Stomach (tissue), 9 donors: ENCODE results near the gene HERPUD1. TPM values are rescaled to one million over a fixed set of nuclear protein-coding genes. Genes with fewer than 3 reads are reported as not detected.

ENCODE experiments used
- DNase-seq, 2 donors: peaks; one replicate each; pipeline versions ENCODE4 v3.0.0 to v3.0.0-alpha.2; 2013 to 2019
- H3K27ac ChIP-seq, 5 donors: fragments of 200-600 bp in 4 of 5; sonication (generic) in 4 of 5; one replicate each; pipeline ENCODE4 v1.5.1; 2013 to 2019; ENCODE audit warnings: mild to moderate bottlenecking in 1 of 5, moderate library complexity in 1 of 5
- H3K27me3 ChIP-seq, 3 donors: fragments of 200-600 bp; sonication (generic); one replicate each; pipeline ENCODE4 v1.5.1; 2017 to 2019; ENCODE audit warnings: mixed run types in 1 of 3
- H3K36me3 ChIP-seq, 4 donors: fragments of 200-600 bp; sonication (generic); 1 replicate in 3 of 4; 2 replicates in 1 of 4; pipeline ENCODE4 v1.5.1; 2016 to 2019
- H3K4me1 ChIP-seq, 4 donors: fragments of 200-600 bp; sonication (generic); one replicate each; pipeline ENCODE4 v1.5.1; 2016 to 2019
- H3K4me3 ChIP-seq, 4 donors: fragments of 200-600 bp; sonication (generic) in 3 of 4; one replicate each; pipeline ENCODE4 v1.5.1; 2016 to 2019; ENCODE audit warnings: mild to moderate bottlenecking in 1 of 4
- H3K9me3 ChIP-seq, 4 donors: fragments of 200-600 bp; sonication (generic); one replicate each; pipeline ENCODE4 v1.5.1; 2016 to 2019
- CTCF ChIP-seq, 7 experiments: fragments of 450-650 bp in 4 of 7; fragments of 200-600 bp in 3 of 7; sonication (generic) in 3 of 7; IDR thresholded peaks; one replicate each; pipeline ENCODE4 v1.5.1; 2016 to 2019; ENCODE audit warnings: antibody characterized with exemption in 7 of 7, control low read depth in 2 of 7, mild to moderate bottlenecking in 1 of 7
- EP300 ChIP-seq: sonication (generic); formaldehyde crosslinking; IDR thresholded peaks from one replicate; pipeline ENCODE4 v1.6.1; 2017; ENCODE audit warnings: antibody characterized with exemption
- POLR2A ChIP-seq, 4 donors: fragments of 450-650 bp; IDR thresholded peaks; one replicate each; pipeline ENCODE4 v1.6.1; 2016; ENCODE audit warnings: antibody characterized with exemption in 4 of 4, control low read depth in 2 of 4, mild to moderate bottlenecking in 1 of 4, moderate library complexity in 1 of 4
- POLR2AphosphoS5 ChIP-seq, 3 donors: sonication (generic); formaldehyde crosslinking; IDR thresholded peaks; one replicate each; pipeline ENCODE4 v1.6.1; 2016; ENCODE audit warnings: antibody characterized with exemption in 3 of 3
- WGBS, 5 donors: extraction: QIAGEN DNeasy Blood & Tissue Kit in 3 of 5; methylation state at CpG; one replicate each; pipeline versions ENCODE4 v1.1.5 to v1.1.7; 2013 to 2018; 5-methylcytosine and 5-hydroxymethylcytosine counted together
- intact Hi-C: fragments of 100-400 bp; cut with DNase I; formaldehyde crosslinking; loops from one replicate; pipeline ENCODE4 v1.15.1; 2023; ENCODE audit warnings: low total_unique reads
- polyA plus RNA-seq, 3 donors: library from polyadenylated mRNA; stranded (reverse); fragments of 200-250 nt; gene quantifications; one replicate each; pipeline ENCODE4 v1.2.3, GENCODE V29; 2013
- total RNA-seq, 5 donors: library from RNA; depleted of rRNA; stranded (reverse); fragments of >200 nt; gene quantifications; one replicate each; pipeline versions ENCODE4 v1.1.0 to v1.2.3, GENCODE V29; 2014 to 2016
- donor health status: healthy with polysubstance abuse.
- donor health status: Bipolar disorder and iron deficiency.
- donor health status: healthy.

HERPUD1 gene
- total and polyA plus RNA-seq, 8 donors = 2.6 to 329 (median 74.7) TPM

DNA sequence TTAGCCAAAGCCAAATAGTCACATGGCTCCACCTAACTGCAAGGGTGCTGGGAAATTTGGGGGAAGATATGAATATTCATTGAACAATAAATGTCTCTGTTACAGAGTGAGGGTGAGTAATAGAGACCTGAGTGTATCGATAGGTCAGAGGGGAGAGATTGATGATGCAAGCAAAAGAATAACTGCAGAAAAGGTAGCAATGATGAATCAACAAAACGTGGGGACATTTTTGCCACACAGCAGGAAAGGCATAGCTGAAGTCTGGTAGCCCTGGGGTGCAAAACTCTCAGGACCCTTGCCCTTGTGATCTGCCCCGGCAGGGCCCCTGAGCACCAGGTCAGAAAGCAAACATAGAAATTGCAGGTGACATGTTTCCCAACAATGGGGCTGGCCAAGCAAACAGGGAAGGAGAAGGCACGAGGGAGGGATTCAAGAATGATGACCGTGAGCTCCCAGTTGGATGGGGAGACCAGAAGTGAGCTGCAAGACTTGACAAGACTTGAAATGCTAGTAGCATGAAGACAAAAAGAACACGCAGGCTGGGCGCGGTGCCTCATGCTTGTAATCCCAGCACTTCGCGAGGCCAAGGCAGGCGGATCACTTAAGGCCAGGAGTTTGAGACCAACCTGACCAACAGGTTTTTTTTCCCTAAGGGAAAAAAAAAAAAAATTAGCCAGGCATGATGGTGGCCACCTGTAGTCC, 12.7 kb upstream of the HERPUD1 start:
- Histone ChIP-seq H3K4me3 (no peak overlapping the region), H3K27ac (no peak overlapping the region), H3K36me3 (no peaks in the 10 kb centered on the region), H3K27me3 (no peaks in the 10 kb centered on the region), H3K4me1 (peaks cover 4 to 40% (median 34%) of the 10 kb centered on the region in 4 donors), H3K9me3 (no peaks in the 10 kb centered on the region)
- no peak for TF ChIP-seq EP300
- TF ChIP-seq POLR2A (IDR thresholded peaks at IDR 0.05) = no peak
- peak in 1 of 2 donors; percentile 45 for DNase-seq
- intact Hi-C loops = no loop called here
- 50 to 71% (median 63%) methylated on average over 11 of the region's 11 CpGs for WGBS, 5 donors

DNA sequence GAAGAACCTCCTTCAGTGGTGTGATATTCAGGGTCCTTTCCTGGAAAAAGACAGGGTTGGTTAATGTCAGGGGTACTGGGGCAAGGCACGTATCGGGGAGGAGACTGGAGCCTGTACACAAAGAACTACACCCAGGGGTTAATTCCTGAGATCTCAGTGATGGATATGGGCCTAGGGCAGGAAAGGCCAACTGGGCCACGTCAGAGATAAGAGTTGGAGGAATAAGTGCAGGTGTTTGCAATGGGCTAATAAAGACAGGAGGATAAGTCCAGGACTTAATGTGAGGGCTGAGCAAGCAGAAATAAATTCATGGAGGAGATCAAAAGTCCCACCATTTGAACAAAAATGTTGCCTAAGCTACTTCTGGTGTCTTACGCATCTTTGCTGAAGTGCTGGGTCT, 10.4 kb upstream of the HERPUD1 start:
- no peaks in the 10 kb centered on the region for H3K36me3 ChIP-seq
- no peak overlapping the region for H3K27ac ChIP-seq
- H3K9me3 ChIP-seq = no peaks in the 10 kb centered on the region
- H3K27me3 ChIP-seq = no peaks in the 10 kb centered on the region
- DNase-seq = peak in 1 of 2 donors; percentile 40
- H3K4me1 ChIP-seq = peaks cover 0 to 20% (median 13%) of the 10 kb centered on the region in 4 donors
- intact Hi-C loops = no loop called here
- H3K4me3 ChIP-seq = no peak overlapping the region
- 46 to 70% (median 56%) methylated on average over 4 of the region's 4 CpGs for WGBS, 5 donors
- TF ChIP-seq EP300 = no peak
- TF ChIP-seq POLR2AphosphoS5 (IDR thresholded peaks at IDR 0.05) = no peak
- no peak for TF ChIP-seq POLR2A (IDR thresholded peaks at IDR 0.05)
- TF ChIP-seq CTCF (IDR thresholded peaks at IDR 0.05) = no peak

GRCh38 chr16:56923481-56924091, 8.4 kb upstream of the HERPUD1 start:
- no peak overlapping the region for H3K4me3 ChIP-seq
- no peak overlapping the region for H3K27ac ChIP-seq
- WGBS, 5 donors = 86 to 94% (median 91%) methylated on average over 9 of the region's 9 CpGs
- no peaks in the 10 kb centered on the region for H3K36me3 ChIP-seq
- H3K27me3 ChIP-seq = no peaks in the 10 kb centered on the region
- no peak for DNase-seq
- no peaks in the 10 kb centered on the region for H3K9me3 ChIP-seq
- TF ChIP-seq POLR2AphosphoS5 (IDR thresholded peaks at IDR 0.05) = no peak
- intact Hi-C loops = no loop called here
- peaks cover 0 to 13% (median 5%) of the 10 kb centered on the region in 4 donors for H3K4me1 ChIP-seq

GRCh38 chr16:56927471-56927870, 4.5 kb upstream of the HERPUD1 start:
- intact Hi-C loops = no loop called here
- H3K9me3 ChIP-seq = no peaks in the 10 kb centered on the region
- no peak for DNase-seq
- no peaks in the 10 kb centered on the region for H3K36me3 ChIP-seq
- no peak overlapping the region for H3K4me3 ChIP-seq
- WGBS, 5 donors = 57 to 69% (median 65%) methylated on average over 2 of the region's 2 CpGs
- no peaks in the 10 kb centered on the region for H3K27me3 ChIP-seq
- no peak for TF ChIP-seq CTCF (IDR thresholded peaks at IDR 0.05)
- TF ChIP-seq EP300 = no peak
- TF ChIP-seq POLR2AphosphoS5 (IDR thresholded peaks at IDR 0.05) = no peak
- no peak for TF ChIP-seq POLR2A (IDR thresholded peaks at IDR 0.05)
- no peak overlapping the region for H3K27ac ChIP-seq
- H3K4me1 ChIP-seq = peaks cover 4 to 11% (median 10%) of the 10 kb centered on the region in 4 donors

- no peak overlapping the region for H3K4me3 ChIP-seq
- peaks cover 0 to under 1% (median under 1%) of the 10 kb centered on the region in 4 donors for H3K36me3 ChIP-seq
- 96 to 100% (median 96%) methylated on average over 4 of the region's 4 CpGs for WGBS, 5 donors
- no peak for DNase-seq
- intact Hi-C loops = no loop called here
- H3K27ac ChIP-seq = no peak overlapping the region
- TF ChIP-seq CTCF (IDR thresholded peaks at IDR 0.05) (no peak), POLR2AphosphoS5 (IDR thresholded peaks at IDR 0.05) (no peak), EP300 (no peak), POLR2A (IDR thresholded peaks at IDR 0.05) (no peak)
- H3K4me1 ChIP-seq = peaks cover 4 to 26% (median 20%) of the 10 kb centered on the region in 4 donors
- no peaks in the 10 kb centered on the region for H3K27me3 ChIP-seq
- H3K9me3 ChIP-seq = no peaks in the 10 kb centered on the region
Observed at GRCh38 chr16:56929639-56930038, 2.3 kb upstream of the HERPUD1 start.
